Keratinocyte (primary cell): ENCODE data around the gene TNNT3.

Experiments used
- EZH2 ChIP-seq: IDR thresholded peaks from one replicate; pipeline ENCODE4 v1.6.1; 2012; ENCODE audit warnings: inconsistent platforms, mild to moderate bottlenecking, low read length, moderate library complexity
- TF ChIP-seq, protein P1 (sequence below), 3 experiments: IDR thresholded peaks in 1 of 3; conservative IDR thresholded peaks in 1 of 3; optimal IDR thresholded peaks in 1 of 3; 2 replicates in 2 of 3; 3 replicates in 1 of 3; pipeline versions ENCODE3 to v1.5.1; 2011; ENCODE audit warnings: low read length in 3 of 3, mild to moderate bottlenecking in 3 of 3, moderate library complexity in 2 of 3, control low read depth in 1 of 3, inconsistent platforms in 1 of 3; ENCODE audit not compliant: insufficient read depth in 2 of 3; ENCODE audit errors: extremely low read depth in 1 of 3

DNA sequence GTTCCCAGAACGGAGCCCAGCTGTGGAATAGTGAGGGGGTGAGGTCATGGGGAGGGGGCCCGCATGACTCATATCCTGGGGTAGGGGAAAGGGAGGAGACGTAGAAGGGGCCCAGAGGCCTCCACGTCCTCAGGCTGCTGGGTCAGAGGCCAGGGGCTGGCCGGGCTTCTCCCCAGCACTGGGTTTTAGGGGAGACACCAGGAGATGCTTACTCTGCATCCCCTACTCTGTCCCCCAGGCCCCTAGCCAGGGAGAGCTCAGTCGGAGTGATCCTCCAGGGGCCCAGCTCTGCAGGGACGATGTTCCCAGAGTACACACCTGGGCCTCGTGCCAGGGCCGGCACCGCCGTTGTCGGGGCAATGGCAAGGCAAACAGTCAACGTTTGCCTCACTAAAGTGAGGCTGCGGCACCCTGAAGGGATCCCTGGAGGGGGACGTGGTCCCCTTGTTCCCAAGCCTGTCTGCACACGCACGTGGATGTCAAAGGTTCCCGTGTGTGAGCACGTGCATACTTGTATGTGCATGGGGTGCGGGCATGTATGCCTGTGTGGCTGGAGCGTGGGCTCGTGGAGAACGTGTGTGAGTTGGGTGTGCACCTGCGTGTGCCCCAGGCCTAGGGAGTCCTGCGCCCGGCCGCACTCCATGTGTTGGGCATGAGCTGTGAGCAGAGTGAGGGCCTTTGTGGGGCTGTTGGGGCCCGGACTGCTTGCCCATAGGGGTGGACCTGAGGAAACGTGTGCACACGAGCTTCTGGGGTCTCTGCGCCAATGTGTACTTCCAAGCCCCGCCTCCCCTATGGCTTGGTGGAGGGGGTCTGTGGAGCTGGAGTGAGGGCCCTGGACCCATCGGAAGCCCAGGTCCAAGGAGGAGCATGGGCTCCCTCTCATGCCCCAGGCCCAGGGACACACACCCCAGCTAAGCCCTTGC, 42.0 kb upstream of the TNNT3 start:
- TF ChIP-seq, protein P1, sequence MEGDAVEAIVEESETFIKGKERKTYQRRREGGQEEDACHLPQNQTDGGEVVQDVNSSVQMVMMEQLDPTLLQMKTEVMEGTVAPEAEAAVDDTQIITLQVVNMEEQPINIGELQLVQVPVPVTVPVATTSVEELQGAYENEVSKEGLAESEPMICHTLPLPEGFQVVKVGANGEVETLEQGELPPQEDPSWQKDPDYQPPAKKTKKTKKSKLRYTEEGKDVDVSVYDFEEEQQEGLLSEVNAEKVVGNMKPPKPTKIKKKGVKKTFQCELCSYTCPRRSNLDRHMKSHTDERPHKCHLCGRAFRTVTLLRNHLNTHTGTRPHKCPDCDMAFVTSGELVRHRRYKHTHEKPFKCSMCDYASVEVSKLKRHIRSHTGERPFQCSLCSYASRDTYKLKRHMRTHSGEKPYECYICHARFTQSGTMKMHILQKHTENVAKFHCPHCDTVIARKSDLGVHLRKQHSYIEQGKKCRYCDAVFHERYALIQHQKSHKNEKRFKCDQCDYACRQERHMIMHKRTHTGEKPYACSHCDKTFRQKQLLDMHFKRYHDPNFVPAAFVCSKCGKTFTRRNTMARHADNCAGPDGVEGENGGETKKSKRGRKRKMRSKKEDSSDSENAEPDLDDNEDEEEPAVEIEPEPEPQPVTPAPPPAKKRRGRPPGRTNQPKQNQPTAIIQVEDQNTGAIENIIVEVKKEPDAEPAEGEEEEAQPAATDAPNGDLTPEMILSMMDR (optimal IDR thresholded peaks at IDR 0.05 in 1 of 3, IDR thresholded peaks at IDR 0.05 in 1 of 3, conservative IDR thresholded peaks at IDR 0.05 in 1 of 3; ENCODE audit: extremely low read depth in 1 of 3, insufficient read depth in 2 of 3, low read length in 3 of 3): no peak
- no peak for TF ChIP-seq EZH2
